Measurements from ENCODE around the gene CREB3L2.

DNA sequence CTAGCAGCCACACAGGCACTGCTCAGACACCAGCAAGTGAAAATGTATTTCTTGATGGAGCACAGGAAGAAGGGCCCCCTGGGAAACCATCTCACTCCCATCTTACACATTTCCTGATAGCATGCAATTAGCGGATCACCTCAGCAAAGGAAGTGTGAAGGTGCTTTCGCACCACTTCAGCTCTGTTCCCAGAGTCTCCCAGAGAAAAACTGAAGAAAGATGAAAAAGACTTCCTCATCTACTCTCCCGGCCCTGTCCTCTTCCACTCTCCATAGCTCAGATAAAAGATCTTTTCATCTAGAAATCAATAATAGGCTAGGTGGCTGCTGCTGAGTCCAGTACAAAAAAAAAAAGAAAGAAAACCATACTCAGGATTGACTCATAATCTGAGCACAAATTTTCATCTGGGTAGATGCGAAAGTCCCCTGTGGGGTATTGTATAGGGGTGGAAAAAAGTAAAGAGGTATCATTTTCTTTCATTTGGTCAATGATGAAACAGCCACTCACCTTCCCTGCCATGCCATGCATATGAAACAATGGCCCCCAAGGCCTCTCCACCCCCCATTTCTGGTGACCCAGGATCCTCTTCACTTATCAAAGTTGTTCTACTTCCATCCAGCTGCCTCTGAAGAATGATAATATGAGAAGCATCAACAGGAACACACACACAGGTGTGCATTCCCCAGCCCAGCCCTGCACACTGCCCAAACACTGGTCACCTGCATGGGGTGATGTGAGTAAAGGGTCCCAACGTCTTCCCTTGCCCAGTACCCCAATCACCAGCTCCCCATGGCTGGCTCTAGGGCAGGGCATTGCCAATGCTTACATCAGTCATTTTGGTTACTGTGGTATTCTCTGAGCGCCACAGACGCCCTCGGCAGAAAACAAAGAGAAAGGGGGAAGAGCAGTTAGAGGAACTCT is 106.3 kb downstream of the CREB3L2 start:
- TF ChIP-seq EZH2 (IDR thresholded peaks at IDR 0.05; ENCODE audit: borderline replicate concordance, insufficient read depth, low read depth, low read length, poor library complexity, severe bottlenecking): no peak
- TF ChIP-seq, protein P1, sequence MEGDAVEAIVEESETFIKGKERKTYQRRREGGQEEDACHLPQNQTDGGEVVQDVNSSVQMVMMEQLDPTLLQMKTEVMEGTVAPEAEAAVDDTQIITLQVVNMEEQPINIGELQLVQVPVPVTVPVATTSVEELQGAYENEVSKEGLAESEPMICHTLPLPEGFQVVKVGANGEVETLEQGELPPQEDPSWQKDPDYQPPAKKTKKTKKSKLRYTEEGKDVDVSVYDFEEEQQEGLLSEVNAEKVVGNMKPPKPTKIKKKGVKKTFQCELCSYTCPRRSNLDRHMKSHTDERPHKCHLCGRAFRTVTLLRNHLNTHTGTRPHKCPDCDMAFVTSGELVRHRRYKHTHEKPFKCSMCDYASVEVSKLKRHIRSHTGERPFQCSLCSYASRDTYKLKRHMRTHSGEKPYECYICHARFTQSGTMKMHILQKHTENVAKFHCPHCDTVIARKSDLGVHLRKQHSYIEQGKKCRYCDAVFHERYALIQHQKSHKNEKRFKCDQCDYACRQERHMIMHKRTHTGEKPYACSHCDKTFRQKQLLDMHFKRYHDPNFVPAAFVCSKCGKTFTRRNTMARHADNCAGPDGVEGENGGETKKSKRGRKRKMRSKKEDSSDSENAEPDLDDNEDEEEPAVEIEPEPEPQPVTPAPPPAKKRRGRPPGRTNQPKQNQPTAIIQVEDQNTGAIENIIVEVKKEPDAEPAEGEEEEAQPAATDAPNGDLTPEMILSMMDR (IDR thresholded peaks at IDR 0.05): no peak

Data from B cell (primary cell).